GM12892 (cell line): ENCODE measurements around the gene RAMP1.

ENCODE experiments used
- POLR2A ChIP-seq: IDR thresholded peaks from 2 replicates; pipeline ENCODE4 v1.6.1; 2011; ENCODE audit warnings: low read depth, low read length, control low read depth
- POLR2AphosphoS5 ChIP-seq: IDR thresholded peaks from 2 replicates; pipeline ENCODE4 v1.6.1; 2011; ENCODE audit warnings: low read depth, low read length, control low read depth
- TAF1 ChIP-seq: IDR thresholded peaks from 2 replicates; pipeline ENCODE4 v1.6.1; 2011; ENCODE audit warnings: low read depth, mild to moderate bottlenecking, control low read depth, low read length, borderline replicate concordance

- no peak for TF ChIP-seq POLR2AphosphoS5
- TF ChIP-seq TAF1, result no peak
- TF ChIP-seq POLR2A, result no peak
These were observed 81.4 kb downstream of the RAMP1 start for GRCh38 chr2:237940828-237941227.
